ENCODE data around the gene ZNF488.
A peak's percentile ranks its signal among the peaks of the same experiment; 100 is the strongest.

The ZNF488 gene

DNA sequence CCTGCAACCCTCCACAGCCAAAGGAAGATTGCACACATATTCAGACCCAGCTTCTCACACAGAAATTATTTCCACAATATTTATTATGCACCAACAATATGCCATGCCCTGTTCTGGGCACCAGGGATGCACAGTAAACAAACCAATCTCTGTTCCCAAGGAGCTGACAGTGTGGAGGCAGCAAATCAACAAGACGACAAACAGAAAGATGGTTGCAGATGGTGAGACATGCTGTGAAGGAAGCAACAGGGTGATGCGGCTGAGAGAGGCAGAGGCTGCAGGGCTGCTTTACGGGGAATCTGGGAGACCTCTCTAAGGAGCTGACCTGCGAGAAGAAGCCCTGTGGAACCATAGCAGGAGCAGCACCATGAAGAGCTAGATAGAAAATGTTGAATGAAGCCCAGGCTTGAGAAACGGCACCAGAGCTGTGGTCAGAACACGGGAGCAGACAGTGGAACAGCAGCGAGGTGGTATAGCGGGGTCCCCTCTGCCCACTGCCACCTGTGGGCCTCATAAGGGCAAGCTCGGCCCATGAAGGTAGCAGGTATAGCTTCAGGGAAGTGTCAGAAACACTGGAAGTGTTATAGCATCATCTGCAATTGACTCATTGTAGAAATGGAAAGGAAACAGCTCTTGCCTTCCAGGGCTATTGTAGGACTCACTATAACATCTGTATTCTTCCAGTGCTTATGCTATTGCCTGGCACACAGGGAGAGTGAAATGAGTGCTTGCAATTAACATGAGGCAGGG lies 18.5 kb downstream of the ZNF488 start:
- DNase-seq = no peak

DNA sequence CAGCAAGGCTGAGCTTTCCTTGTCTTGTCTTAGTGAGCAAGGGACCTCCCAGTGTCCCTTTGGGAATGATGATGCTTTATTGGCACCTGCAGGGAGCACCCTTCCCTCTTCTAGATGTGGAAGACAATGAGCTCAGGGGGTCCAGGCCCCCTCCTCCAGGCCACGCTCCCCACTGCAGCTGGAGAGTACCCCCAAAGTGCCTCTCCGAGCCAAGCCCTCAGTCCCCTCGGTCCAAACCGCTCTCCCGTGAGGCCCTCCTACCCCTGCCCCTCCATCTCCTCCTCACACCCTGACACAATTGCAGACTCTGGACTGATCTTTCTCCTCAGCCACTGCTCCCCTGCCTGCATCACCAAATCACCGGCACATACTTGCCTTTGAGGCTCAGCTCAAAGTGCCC lies 19.2 kb downstream of the ZNF488 start:
- no peak for DNase-seq

GRCh38 chr10:47364366-47364765 lies 19.7 kb downstream of the ZNF488 start:
- peak; percentile 57 for DNase-seq

DNA sequence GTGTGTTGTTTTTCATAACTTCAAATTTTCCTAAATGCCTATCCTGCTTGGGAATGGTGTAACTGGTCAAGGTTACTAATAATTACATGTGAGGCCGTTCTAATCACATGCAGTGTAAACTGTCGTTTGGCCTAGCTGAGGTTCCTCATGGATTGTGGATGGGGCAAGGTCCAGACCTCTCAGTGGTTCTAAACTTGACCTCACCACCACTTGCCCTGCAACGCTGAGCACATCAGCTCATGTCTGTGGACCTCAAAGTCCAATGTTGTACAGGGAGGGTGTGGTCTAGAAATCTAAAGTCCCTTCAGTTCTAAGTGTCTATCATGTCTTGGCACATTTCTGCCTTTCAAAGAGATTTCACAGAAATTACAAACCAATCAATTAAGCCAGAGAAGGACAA lies 20.3 kb downstream of the ZNF488 start:
- DNase-seq = no peak

- no peak for DNase-seq
These were observed 21.9 kb downstream of the ZNF488 start for GRCh38 chr10:47362199-47362598.

DNA sequence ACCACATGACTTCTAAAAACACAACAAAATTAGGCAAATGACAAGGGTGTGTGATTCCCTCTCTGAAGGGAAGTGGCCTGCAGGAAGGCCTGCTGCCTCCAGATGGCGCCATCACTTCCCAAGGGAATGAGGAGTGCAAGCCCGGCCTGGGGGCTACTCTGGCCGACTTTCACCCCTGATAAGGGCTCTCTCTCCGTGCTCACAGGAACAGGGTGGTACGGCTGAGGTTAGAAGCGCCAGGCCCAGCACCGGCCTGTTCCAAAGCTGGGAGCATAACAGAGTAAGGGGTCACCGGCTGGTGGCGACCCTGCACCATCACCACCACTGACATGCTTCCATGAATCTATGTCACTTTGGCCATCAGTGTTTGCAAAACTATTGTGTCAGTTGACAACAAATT lies 22.8 kb downstream of the ZNF488 start:
- DNase-seq = no peak

DNA sequence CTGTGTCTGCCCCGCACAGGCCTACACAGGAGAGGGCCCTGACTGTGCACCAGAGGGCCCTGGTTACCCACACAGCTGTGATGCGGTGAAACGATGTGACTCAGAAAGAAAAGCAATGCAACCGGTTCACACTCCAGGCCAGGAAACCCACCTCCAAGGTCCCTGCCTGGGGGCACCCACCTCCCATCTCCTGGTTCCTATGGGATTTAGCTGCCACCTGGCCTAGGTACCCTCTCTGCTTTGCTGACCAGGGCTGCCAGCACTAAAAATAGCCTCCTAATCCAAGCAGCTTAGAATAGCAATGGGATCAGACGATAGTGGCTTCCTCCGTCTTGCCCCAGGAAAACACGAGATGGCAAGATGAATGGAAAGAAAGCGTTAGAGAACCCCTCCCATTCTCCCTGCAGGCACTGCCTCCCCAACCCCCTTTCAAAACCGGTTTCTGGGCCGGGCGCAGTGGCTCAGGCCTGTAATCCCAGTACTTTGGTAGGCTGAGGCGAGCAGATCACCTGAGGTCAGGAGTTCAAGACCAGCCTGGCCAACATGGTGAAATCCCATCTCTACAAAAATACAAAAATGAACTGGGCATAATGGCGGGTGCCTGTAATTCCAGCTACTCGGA lies 23.6 kb downstream of the ZNF488 start:
- DNase-seq = no peak

- no peak for DNase-seq
These were observed 24.3 kb downstream of the ZNF488 start for GRCh38 chr10:47359626-47360418.

DNA sequence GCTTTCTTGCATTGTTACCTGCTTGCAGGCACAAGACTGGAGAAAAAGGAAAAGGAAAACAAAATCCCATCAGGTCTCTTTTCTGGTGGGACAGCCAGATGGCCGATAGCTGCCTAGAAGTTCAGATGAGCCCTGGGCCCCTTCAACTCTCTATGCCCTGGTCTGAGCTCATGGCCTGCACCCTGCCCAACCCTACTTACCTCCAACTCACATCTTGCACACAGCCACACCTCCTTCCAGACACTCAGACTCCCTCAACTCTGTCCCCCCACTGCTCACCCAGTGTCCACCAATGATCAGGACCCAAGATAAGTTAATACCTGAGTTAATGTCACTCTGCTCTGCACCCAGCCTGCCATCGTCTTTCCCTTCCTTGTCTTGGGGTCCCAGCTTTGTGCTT lies 25.0 kb downstream of the ZNF488 start:
- no peak for DNase-seq

GRCh38 chr10:47358457-47358856 lies 25.6 kb downstream of the ZNF488 start:
- no peak for DNase-seq

DNA sequence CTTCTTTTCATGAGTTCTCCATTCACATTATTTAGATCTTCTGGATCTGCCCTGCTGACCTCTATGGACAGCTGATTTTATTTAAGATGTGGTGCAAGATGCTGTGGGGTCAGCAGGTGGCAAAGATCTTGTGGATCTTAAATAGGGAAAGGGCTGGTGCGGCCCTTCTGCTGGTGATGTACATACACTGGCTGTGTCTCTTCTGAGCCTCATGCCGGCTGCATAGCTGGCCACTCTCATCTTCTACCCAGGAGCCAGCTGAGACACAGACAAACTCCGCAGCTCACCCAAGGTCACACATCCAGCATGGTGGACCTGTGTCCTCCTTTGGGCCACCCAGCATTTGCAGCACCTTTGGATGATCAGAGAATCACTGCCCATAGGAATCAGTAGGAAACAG lies 26.2 kb downstream of the ZNF488 start:
- DNase-seq = no peak

- no peak for DNase-seq
These were observed 26.9 kb downstream of the ZNF488 start for GRCh38 chr10:47357131-47357582.

GRCh38 chr10:47356708-47357107 lies 27.4 kb downstream of the ZNF488 start:
- DNase-seq = no peak

DNA sequence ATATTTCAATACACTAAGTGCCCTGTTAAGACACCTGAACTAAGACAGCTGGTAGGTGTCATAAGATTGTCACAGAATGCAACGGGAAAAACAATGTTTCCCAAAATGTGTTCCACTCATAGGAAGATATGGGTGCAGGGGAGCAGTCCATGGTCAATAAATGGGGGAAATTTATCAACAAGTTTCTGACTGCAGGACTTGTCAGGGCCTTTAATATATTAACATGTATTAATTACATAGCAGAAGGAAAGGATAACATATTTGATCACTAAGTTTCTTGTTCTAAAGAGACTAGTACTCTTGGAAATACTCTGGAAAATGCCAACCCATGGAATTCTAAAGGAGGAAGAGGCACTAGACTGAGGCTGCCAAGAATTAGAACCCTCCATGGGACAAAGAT lies 29.2 kb downstream of the ZNF488 start:
- no peak for DNase-seq

DNA sequence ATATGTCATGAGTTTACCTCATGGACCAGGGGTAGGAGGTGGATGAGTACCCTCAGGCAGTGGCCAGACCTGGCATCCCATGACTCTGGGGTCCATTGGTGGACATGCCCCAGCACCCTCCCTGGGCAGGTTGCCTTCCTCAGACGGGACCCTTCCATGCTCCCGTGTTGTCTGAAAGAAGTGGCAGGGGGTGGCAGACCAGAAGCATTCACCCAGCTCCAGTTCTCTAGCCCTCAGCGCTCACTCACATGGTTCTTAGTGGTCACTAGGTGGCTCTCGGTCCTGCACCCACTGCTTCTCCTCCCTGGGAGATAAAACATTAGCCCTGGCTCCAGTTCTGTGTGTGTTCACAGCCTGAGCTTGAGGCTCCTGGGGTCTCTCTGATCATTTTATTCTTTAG lies 29.9 kb downstream of the ZNF488 start:
- no peak for DNase-seq

GRCh38 chr10:47353351-47353750 lies 30.7 kb downstream of the ZNF488 start:
- no peak for DNase-seq

DNA sequence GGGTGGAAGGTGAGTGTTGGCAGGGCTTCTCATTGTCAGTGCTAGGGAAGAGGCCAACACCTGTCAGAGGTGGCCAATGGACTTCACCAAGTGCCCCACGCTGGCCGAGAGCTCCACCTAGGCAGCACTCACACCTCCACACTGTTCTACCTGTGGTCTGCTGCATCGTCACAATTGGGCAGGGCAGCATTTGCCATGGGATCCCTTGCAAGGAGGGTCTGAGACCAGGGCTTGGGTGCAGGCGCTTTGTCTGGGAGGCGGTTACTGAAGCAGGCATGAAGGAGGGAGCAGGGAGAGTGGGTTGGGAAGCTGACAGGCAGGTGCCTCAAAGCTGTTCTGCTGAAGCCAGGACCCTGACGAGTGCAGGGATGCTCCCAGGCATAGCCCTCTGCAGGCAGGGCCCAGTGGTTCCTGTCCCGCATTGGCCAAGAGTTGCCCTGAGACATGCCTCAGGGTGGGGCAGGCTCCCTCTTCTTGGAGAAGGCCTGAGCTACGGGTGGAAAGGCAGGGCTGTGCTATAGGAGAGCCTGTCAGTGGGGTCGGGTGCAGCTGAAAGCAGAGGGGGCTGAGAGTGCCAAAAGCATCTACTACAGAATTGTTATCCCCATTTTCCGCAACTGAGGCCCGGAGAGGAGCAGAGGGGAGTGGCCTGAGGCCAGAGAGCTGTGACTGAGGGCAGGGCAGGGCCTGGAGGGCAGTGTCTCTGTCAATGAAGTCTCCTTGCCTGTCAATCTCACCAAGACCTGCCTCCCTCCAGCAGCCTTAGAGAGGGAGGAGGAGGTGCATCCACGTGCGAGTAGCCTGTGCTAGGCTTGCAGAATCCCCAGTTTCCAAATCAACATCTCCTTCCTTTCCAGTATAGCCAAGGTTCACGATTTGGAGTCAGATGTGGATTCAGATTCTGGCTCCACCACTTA lies 31.9 kb downstream of the ZNF488 start:
- no peak for DNase-seq

DNA sequence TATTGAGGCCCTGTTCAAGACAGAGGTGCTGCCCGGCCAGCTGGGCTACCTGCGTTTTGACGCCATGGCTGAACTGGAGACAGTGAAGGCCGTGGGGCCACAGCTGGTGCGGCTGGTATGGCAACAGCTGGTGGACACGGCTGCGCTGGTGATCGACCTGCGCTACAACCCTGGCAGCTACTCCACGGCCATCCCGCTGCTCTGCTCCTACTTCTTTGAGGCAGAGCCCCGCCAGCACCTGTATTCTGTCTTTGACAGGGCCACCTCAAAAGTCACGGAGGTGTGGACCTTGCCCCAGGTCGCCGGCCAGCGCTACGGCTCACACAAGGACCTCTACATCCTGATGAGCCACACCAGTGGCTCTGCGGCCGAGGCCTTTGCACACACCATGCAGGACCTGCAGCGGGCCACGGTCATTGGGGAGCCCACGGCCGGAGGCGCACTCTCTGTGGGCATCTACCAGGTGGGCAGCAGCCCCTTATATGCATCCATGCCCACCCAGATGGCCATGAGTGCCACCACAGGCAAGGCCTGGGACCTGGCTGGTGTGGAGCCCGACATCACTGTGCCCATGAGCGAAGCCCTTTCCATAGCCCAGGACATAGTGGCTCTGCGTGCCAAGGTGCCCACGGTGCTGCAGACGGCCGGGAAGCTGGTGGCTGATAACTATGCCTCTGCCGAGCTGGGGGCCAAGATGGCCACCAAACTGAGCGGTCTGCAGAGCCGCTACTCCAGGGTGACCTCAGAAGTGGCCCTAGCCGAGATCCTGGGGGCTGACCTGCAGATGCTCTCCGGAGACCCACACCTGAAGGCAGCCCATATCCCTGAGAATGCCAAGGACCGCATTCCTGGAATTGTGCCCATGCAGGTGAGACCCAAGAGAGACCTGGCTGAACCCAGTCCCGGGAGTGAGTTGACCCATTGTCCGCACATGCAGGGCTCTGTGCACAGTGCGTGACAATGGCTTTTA lies 33.1 kb downstream of the ZNF488 start:
- DNase-seq = no peak

- no peak for DNase-seq
These were observed 34.1 kb downstream of the ZNF488 start for GRCh38 chr10:47349941-47350371.

GRCh38 chr10:47349516-47349915 lies 34.6 kb downstream of the ZNF488 start:
- no peak for DNase-seq

- no peak for DNase-seq
These were observed 35.2 kb downstream of the ZNF488 start for GRCh38 chr10:47348661-47349470.
